VCaP (cell line): ENCODE results near the gene CPNE4.

Experiments used
- H3K27ac ChIP-seq: fragments of 450-650 bp; 2 replicates; pipeline ENCODE4 v1.5.1; 2017
- TF ChIP-seq, protein P1 (sequence below): fragments of 450-650 bp; conservative IDR thresholded peaks from 2 replicates; pipeline ENCODE4 v1.5.1; 2017; ENCODE audit warnings: mild to moderate bottlenecking, moderate library complexity

Gene CPNE4

DNA sequence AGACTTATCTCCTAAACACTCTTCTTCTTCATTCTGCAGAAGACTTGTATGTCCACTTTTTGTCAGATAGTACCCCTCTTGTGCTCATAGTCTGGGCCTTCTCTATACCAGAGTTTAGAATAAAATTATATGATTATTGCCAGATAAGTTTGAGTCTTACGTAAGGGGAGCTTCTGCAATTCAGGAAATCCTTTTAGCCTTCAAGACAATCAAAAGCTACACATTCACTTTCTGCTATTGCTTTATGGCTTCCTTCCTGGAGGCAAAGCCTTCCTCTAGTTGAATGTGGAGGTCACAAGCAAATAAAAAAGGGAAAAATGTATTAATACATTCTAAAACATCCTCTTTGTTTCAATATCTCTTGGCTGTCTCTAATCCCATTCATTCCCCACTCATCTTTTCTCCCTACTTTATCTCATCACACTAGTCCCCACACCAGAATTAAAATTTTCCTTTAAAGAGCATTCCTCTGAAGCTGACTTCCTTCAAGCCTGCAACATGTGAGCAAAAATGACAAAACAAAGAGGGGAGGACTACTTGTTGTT is 186.8 kb downstream of the CPNE4 start:
- TF ChIP-seq, protein P1, sequence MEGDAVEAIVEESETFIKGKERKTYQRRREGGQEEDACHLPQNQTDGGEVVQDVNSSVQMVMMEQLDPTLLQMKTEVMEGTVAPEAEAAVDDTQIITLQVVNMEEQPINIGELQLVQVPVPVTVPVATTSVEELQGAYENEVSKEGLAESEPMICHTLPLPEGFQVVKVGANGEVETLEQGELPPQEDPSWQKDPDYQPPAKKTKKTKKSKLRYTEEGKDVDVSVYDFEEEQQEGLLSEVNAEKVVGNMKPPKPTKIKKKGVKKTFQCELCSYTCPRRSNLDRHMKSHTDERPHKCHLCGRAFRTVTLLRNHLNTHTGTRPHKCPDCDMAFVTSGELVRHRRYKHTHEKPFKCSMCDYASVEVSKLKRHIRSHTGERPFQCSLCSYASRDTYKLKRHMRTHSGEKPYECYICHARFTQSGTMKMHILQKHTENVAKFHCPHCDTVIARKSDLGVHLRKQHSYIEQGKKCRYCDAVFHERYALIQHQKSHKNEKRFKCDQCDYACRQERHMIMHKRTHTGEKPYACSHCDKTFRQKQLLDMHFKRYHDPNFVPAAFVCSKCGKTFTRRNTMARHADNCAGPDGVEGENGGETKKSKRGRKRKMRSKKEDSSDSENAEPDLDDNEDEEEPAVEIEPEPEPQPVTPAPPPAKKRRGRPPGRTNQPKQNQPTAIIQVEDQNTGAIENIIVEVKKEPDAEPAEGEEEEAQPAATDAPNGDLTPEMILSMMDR = no peak
- no peak overlapping the region for H3K27ac ChIP-seq

DNA sequence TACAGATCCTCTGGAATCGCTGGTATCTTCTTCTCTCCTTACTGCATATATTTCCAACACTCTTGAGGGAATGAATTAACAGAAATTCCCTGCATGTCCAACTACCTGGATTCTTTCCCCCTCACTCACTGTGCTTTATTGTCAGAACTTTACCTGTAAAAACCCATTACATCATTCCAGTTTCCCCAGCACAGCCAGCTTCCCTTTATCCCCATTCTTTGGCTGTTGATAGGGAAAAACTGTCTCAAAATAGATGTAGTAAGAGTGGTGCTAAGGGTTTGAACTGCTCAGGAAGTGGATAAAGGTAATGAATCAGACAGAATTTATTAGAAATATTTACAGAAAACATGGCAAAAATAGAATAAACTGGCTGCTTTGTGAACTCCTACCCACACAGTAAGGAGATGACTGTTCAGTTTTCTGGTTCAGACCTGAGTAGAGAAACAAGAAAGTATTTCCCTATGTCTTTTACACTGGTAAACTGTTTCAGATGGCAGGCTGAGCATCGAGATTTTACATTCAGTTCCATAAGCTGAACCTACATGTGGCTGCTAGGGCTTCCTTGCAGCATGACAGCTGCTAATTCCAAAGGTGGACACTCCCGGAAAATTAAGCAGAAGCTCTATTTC is 188.4 kb downstream of the CPNE4 start:
- TF ChIP-seq, protein P1 = no peak
- H3K27ac ChIP-seq = no peak overlapping the region

DNA sequence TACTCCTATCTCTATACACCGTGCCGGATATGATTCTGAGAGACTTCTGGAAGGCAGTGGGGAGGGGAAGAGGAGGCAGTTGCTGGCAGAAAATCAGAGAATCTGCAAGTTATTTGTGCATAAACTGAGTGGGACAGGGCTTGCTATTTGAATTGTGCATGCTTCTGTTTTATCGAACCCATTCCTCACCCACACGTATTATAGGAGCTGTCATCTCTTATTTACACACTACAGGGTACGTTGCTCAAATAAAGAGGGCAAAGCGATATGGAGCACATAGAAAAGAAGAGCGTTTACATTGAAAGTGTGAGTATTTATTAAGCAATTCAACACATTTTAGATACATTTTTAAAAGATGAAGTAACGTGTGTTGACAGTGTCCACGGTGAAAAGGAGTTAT is 191.6 kb downstream of the CPNE4 start:
- H3K27ac ChIP-seq = no peak overlapping the region
- TF ChIP-seq, protein P1 = no peak

DNA sequence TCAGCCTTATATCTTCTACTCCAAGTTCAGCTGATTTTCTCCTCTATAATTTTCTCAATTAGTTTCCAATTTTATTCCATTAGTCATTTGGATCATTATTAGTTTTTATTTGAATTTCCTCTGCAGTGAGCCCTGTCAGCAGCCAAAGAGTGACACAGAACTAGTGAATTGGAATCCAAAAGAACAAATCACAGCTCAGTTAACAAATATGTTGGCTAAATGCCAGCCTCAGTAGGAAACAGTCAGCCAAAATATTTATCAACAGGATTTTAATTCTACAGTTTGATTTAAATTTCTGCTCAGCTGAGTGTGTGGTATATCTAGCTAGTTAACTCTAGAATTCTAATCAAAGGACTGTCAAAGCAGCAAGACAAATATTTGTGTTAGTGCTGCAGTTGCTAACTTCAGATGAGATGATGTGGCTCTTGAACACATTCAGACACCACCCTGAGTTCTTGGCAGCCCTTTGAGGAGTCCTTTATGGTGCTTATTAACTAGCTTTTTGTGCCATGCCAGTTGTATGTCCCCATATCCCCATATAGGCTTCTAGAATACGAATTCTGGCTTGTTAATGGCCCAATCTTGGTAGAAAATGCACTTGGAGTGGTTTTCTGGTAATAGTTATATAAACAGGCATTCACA is 194.5 kb downstream of the CPNE4 start:
- TF ChIP-seq, protein P1 = no peak
- no peak overlapping the region for H3K27ac ChIP-seq

GRCh38 chr3:131835906-131836305 is 198.9 kb downstream of the CPNE4 start:
- no peak overlapping the region for H3K27ac ChIP-seq
- TF ChIP-seq, protein P1 = no peak

GRCh38 chr3:131831608-131832007 is 203.2 kb downstream of the CPNE4 start:
- TF ChIP-seq, protein P1 = no peak
- H3K27ac ChIP-seq = no peak overlapping the region

GRCh38 chr3:131821191-131821762 is 213.5 kb downstream of the CPNE4 start:
- no peak overlapping the region for H3K27ac ChIP-seq
- TF ChIP-seq, protein P1 = no peak
